Suprapubic skin (tissue), 4 donors: ENCODE measurements around the gene RHOJ. TPM values are rescaled to one million over a fixed set of nuclear protein-coding genes. Genes with fewer than 3 reads are reported as not detected.

ENCODE experiments used
- DNase-seq, 2 donors: peaks; one replicate each; pipeline ENCODE4 v3.0.0-alpha.2; 2019; ENCODE audit warnings: low spot score in 2 of 2
- H3K27ac ChIP-seq: fragments of 200-600 bp; sonication (generic); one replicate; pipeline ENCODE4 v1.5.1; 2019
- H3K27me3 ChIP-seq: fragments of 200-600 bp; sonication (generic); one replicate; pipeline ENCODE4 v1.5.1; 2019
- H3K36me3 ChIP-seq: fragments of 200-600 bp; sonication (generic); one replicate; pipeline ENCODE4 v1.5.1; 2019
- H3K4me1 ChIP-seq: fragments of 200-600 bp; sonication (generic); one replicate; pipeline ENCODE4 v1.5.1; 2019
- H3K4me3 ChIP-seq: fragments of 200-600 bp; sonication (generic); one replicate; pipeline ENCODE4 v1.5.1; 2019; ENCODE audit warnings: mild to moderate bottlenecking
- H3K9me3 ChIP-seq: fragments of 200-600 bp; sonication (generic); one replicate; pipeline ENCODE4 v1.5.1; 2019
- EP300 ChIP-seq: sonication (generic); formaldehyde crosslinking; IDR thresholded peaks from one replicate; pipeline ENCODE4 v1.6.1; 2017; ENCODE audit warnings: antibody characterized with exemption
- POLR2A ChIP-seq, 2 donors: fragments of 450-650 bp; IDR thresholded peaks; one replicate each; pipeline ENCODE4 v1.6.1; 2017; ENCODE audit warnings: antibody characterized with exemption in 2 of 2, mild to moderate bottlenecking in 2 of 2, moderate library complexity in 2 of 2
- POLR2AphosphoS5 ChIP-seq, 3 donors: sonication (generic); formaldehyde crosslinking; IDR thresholded peaks; one replicate each; pipeline ENCODE4 v1.6.1; 2017; ENCODE audit warnings: antibody characterized with exemption in 3 of 3
- WGBS: methylation state at CpG from one replicate; pipeline ENCODE4 v1.1.5; 2018; 5-methylcytosine and 5-hydroxymethylcytosine counted together
- total RNA-seq, 4 donors: library from RNA; depleted of rRNA; stranded (reverse); fragments of >200 nt; gene quantifications; one replicate each; pipeline ENCODE4 v1.1.0, GENCODE V29; 2016
- TF ChIP-seq, protein P1 (sequence below), 2 donors: fragments of 200-600 bp in 1 of 2; fragments of 450-650 bp in 1 of 2; sonication (generic) in 1 of 2; IDR thresholded peaks; one replicate each; pipeline ENCODE4 v1.5.1; 2016 to 2019; ENCODE audit warnings: antibody characterized with exemption in 2 of 2, mild to moderate bottlenecking in 1 of 2, moderate library complexity in 1 of 2

RHOJ gene
- total RNA-seq, 4 donors from 2014 or later: 1.2 to 4.4 (median 2.5) TPM

DNA sequence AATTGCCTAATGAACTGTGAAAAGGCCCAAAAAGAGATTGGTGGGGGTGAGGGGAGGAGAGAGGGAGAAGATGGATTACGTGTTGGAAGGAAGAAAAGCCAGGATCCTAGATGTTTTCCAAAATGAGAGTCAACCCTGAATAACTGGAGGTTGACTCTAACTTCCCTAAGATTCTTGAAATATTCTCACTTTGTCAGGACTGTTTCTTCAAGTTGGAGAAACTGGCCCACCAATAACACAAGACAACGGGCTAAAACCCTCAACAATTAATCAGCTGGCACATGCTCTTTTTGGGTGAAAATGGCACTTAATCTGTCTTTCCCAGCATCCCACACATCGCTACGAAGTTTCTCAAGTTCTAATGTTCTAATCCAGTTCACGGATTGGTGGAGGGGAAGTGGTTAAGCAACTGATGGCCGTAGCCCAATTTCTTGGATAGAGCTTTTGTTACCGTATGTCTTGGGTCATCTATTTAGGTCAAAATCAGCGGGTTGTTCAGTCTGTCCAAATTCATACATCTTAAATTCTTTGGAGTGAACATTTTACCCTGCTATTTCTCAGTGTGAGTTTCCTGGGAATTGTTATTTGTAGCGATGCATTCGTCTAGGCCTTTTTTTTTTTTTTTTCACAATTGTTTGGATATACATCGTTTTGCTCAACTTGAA lies 65.5 kb downstream of the RHOJ start:
- H3K27ac ChIP-seq: no peak overlapping the region
- TF ChIP-seq, protein P1, sequence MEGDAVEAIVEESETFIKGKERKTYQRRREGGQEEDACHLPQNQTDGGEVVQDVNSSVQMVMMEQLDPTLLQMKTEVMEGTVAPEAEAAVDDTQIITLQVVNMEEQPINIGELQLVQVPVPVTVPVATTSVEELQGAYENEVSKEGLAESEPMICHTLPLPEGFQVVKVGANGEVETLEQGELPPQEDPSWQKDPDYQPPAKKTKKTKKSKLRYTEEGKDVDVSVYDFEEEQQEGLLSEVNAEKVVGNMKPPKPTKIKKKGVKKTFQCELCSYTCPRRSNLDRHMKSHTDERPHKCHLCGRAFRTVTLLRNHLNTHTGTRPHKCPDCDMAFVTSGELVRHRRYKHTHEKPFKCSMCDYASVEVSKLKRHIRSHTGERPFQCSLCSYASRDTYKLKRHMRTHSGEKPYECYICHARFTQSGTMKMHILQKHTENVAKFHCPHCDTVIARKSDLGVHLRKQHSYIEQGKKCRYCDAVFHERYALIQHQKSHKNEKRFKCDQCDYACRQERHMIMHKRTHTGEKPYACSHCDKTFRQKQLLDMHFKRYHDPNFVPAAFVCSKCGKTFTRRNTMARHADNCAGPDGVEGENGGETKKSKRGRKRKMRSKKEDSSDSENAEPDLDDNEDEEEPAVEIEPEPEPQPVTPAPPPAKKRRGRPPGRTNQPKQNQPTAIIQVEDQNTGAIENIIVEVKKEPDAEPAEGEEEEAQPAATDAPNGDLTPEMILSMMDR (IDR thresholded peaks at IDR 0.05): no peak
- TF ChIP-seq POLR2AphosphoS5 (IDR thresholded peaks at IDR 0.05): no peak
- no peak for TF ChIP-seq EP300
- TF ChIP-seq POLR2A (IDR thresholded peaks at IDR 0.05): no peak
- 90% methylated on average over 11 of the region's 11 CpGs for WGBS

DNA sequence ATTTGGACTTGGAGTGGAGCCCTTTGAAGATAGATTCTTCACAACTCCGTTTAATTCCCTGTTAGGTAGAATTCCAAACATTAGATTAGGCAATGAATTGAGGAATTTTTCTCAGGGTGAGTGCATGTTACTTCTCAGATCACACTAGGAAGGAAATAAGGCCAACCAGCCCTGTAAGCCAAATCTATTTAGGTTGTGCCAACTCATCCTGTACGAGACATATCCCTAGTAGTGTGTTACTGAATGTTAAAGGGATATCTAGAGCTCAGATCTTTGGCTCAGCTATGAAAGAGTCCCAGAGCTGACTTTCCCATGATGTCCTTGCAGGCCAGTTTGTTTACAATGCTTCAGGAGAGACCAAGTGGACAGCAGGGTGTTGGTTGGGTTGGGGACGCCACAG lies 68.9 kb downstream of the RHOJ start:
- 37% methylated on average over 3 of the region's 3 CpGs for WGBS
- peak overlapping the region; percentile 49 for H3K27ac ChIP-seq

More for the DNA sequence above, 65.5 kb downstream of the RHOJ start:
- no peak overlapping the region for H3K4me3 ChIP-seq
- no peaks in the 10 kb centered on the region for H3K27me3 ChIP-seq
- no peaks in the 10 kb centered on the region for H3K9me3 ChIP-seq
- no peaks in the 10 kb centered on the region for H3K36me3 ChIP-seq
- no peak for DNase-seq
- peaks cover 18% of the 10 kb centered on the region for H3K4me1 ChIP-seq

DNA sequence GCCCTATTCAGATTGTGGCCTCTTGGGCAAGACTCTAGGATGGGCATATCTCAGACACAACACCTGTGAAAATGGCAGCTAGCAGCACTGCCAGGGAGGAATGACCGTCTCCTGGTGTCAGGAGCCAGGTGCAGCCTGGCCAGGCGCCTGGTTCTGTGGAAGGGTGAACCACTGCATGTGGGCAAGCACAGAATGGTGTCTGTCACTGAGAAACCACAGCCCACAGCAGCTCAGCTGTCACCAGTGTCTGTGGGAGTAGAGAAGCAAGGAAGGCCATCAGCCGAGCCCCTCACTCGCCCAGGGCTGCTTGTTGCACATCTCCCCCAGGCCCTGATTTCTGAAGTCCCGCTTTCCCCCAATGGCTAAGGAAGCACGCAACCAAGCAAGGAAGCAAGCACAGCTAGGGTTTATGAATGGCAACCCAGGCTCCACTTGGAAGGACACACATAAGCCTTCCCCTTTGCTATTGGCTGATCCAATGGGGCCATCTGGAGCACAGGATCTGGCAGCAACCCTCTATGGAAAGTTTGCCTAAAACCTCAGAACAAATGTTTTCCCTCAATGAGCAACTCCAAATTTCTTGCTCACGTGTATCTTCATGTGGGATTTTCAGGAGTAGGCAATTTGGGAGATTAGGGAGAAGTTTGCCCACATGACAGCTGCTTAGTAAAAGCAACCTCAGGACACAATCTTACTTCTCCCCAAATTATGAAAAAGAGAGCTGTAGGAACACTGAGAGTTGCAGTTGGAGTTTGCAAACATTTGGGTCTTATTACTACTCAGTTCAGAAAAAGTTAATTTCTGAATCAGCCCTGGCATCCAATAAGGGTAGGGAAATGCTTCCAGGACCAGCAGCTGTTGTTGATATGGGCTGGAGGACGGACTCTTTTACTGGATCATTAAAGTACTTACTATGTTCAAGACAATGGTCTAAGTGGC lies 69.7 kb downstream of the RHOJ start:
- peak overlapping the region; percentile 49 for H3K27ac ChIP-seq
- no peak for DNase-seq
- H3K27me3 ChIP-seq: no peaks in the 10 kb centered on the region
- H3K4me1 ChIP-seq: peaks cover 14% of the 10 kb centered on the region
- TF ChIP-seq POLR2A (IDR thresholded peaks at IDR 0.05): no peak
- TF ChIP-seq, protein P1 (IDR thresholded peaks at IDR 0.05): no peak
- TF ChIP-seq EP300: no peak
- TF ChIP-seq POLR2AphosphoS5 (IDR thresholded peaks at IDR 0.05): no peak
- no peaks in the 10 kb centered on the region for H3K9me3 ChIP-seq
- no peaks in the 10 kb centered on the region for H3K36me3 ChIP-seq
- H3K4me3 ChIP-seq: no peak overlapping the region
- WGBS: 73% methylated on average over 5 of the region's 8 CpGs

More for the DNA sequence above, 68.9 kb downstream of the RHOJ start:
- H3K27me3 ChIP-seq: no peaks in the 10 kb centered on the region
- DNase-seq: no peak
- H3K9me3 ChIP-seq: no peaks in the 10 kb centered on the region
- H3K4me1 ChIP-seq: peaks cover 14% of the 10 kb centered on the region
- no peaks in the 10 kb centered on the region for H3K36me3 ChIP-seq
- H3K4me3 ChIP-seq: no peak overlapping the region
- no peak for TF ChIP-seq POLR2AphosphoS5 (IDR thresholded peaks at IDR 0.05)
- no peak for TF ChIP-seq EP300
- TF ChIP-seq, protein P1 (IDR thresholded peaks at IDR 0.05): no peak
- no peak for TF ChIP-seq POLR2A (IDR thresholded peaks at IDR 0.05)

DNA sequence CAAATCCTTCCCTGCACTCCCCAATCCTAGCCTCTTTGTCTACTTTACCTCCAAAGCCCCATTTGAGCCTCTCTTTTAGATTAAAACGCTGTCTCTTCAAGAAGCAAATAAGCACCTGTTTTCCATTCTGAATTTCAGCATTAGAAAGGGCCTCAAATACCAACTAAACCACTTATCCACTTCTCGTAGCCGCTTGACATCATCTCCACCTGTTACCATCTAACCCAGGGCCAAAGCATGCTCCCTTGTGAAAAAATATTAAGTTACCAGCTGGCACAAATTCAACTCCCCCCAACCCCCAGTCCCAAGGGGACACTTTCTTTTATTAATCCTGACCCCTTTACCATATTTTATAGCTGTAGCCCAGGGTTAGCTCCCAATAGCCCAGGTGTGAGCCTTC lies 71.4 kb downstream of the RHOJ start:
- Histone ChIP-seq H3K36me3 (no peaks in the 10 kb centered on the region), H3K27me3 (no peaks in the 10 kb centered on the region), H3K4me1 (peaks cover 14% of the 10 kb centered on the region), H3K27ac (no peak overlapping the region), H3K9me3 (no peaks in the 10 kb centered on the region), H3K4me3 (no peak overlapping the region)
- no peak for TF ChIP-seq POLR2A (IDR thresholded peaks at IDR 0.05)
- TF ChIP-seq, protein P1 (IDR thresholded peaks at IDR 0.05): no peak
- DNase-seq: no peak
- WGBS: 87% methylated on average over 3 of the region's 3 CpGs

DNA sequence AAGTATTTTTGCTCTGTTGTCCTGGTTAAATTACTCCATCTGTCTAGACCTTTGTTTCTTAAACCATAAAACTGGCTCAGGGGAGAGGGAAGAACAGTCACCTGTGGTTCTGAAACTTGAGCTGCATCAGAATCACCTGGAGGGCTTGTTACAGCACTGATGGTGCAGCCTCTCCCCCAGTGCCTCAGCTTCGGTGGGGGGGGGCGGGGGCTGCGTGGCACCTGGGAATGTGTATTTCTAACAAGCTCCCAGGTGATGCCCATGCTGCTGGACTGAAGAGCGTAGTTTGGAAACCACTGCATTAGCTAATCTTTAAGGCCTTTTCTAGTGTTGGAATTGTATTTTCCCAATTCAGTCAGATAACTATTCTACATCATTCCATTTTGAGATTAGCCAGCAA lies 71.8 kb downstream of the RHOJ start:
- Histone ChIP-seq H3K36me3 (no peaks in the 10 kb centered on the region), H3K4me3 (no peak overlapping the region), H3K9me3 (no peaks in the 10 kb centered on the region), H3K4me1 (peaks cover 14% of the 10 kb centered on the region), H3K27ac (no peak overlapping the region), H3K27me3 (no peaks in the 10 kb centered on the region)
- no peak for DNase-seq
- TF ChIP-seq EP300 (no peak), POLR2A (IDR thresholded peaks at IDR 0.05) (no peak)
- 89% methylated on average over 4 of the region's 4 CpGs for WGBS
